GM21619 (cell line): ENCODE results near the gene SUGCT.
A peak's percentile ranks its signal among the peaks of the same experiment; 100 is the strongest.
"Not testable (repeated sequence)": the region's sequence is repeated elsewhere in the genome, so short reads cannot be mapped to it uniquely, and the experiment has no call there.

ENCODE experiments used
- ATAC-seq: cut with Tn5 transposase; IDR thresholded peaks from one replicate; pipeline ENCODE4 v1.9.1; 2021; ENCODE audit not compliant: unreplicated experiment

The SUGCT gene

DNA sequence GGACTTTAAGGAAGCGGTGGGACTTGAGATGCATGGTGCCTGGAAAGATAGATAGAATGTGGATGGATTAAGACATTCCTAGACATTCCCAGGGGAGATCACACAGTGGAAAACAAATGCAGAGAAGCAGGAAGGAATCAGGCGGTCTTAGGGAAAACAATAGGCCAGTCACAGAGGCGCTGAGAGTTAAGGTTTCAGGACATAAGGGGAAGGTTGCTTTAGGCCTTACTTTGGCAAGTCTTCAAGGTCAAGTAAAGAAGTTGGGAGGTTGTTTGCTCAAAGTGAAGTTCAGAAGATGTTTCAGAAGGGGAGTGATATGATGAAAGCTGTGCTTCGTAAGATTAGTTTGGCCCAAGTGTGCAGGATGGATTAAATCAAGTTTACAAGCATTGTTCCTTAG lies 109.4 kb downstream of the SUGCT start:
- ATAC-seq, result no peak

GRCh38 chr7:40248681-40249080 lies 113.9 kb downstream of the SUGCT start:
- no peak for ATAC-seq

- not testable (repeated sequence) for ATAC-seq
Observed at GRCh38 chr7:40253444-40253843, 118.6 kb downstream of the SUGCT start.

- ATAC-seq, result no peak
Observed at GRCh38 chr7:40263752-40264390, 129.1 kb downstream of the SUGCT start.

GRCh38 chr7:40267583-40267982 lies 132.8 kb downstream of the SUGCT start:
- no peak for ATAC-seq

- not testable (repeated sequence) for ATAC-seq
Observed at GRCh38 chr7:40268810-40269209, 134.0 kb downstream of the SUGCT start.

GRCh38 chr7:40276061-40276460 lies 141.3 kb downstream of the SUGCT start:
- no peak for ATAC-seq

DNA sequence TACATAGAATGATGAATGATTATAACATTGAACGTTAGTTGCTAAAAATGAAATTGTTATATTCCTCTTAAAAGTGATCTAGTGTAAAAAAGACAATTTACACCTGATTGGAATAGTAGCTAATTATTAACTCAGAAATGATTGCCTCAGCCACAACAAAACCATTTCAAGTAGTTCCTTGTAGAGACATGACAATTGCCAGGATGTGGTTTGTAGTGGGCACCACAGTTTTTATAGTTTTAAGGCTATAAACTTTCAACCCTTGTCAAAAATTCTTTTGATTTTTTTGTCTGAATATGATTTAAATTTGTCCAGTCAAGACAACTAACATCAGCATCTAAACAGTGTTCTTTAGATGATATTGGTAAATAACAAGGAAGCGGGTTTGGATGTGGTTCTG lies 145.2 kb downstream of the SUGCT start:
- ATAC-seq, result no peak

DNA sequence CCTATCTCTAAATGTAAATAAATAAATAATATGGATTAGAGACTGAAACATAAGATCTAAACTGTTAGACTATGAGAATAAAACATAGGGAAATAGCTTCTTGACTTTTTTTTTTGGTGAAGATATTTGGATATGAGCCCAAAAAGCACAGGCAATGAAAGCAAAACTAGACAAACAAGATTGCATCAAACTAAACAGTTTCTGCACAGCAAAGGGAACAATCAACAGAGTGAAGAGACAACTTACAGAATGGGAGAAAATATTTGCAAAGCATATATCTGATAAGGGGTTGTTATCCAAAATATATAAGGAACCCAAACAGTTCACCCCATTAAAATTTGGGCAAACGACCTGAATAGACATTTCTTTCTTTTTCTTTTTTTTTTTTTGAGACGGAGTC lies 148.1 kb downstream of the SUGCT start:
- ATAC-seq, result no peak

- ATAC-seq, result no peak
Observed at GRCh38 chr7:40283391-40283790, 148.6 kb downstream of the SUGCT start.

- ATAC-seq, result no peak
Observed at GRCh38 chr7:40288827-40289226, 154.0 kb downstream of the SUGCT start.

DNA sequence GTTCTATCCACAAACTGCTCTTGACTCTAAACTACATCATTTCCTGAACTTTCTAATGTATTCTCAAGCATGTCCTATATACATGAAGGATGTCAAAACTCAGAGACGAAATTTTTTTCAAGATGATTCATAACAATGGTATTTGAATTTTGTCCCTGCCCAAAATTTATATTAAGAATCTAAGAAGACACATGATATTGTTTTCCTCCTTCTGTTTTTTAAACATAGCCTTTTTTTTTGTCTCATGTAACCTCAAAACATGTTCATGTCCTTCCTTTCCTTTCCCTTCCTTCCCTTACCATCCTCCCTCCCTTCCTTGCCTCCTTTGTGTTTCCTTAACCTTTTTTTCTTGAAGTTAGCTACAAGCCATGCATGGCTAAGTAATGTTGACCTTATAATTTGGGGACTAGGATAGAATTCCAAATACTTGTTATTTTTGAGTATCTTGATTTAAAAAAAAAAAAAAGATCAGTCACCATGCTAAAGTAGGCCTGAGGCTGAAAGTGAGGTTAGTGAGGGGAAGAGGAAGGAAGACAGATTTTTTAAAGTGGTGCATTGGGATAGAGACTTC lies 163.0 kb downstream of the SUGCT start:
- no peak for ATAC-seq

DNA sequence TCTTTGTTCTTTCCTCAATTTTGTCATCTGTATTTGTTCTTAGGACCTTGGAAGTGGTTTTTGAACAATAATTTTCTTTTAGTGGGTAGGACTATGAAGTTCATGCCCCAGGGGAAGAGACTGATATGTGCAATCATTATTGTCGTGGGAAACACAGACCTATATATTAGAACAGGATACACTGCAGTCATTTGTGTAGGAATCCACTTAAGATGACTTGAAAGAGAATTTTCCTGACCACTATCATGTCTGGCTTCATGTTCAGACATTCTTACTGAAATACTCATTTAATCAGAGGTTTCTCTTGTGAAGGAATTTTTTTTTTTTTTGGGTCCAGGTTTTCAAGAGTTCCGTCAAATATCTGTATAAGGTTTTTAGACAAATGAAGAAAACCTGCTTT lies 163.6 kb downstream of the SUGCT start:
- no peak for ATAC-seq

DNA sequence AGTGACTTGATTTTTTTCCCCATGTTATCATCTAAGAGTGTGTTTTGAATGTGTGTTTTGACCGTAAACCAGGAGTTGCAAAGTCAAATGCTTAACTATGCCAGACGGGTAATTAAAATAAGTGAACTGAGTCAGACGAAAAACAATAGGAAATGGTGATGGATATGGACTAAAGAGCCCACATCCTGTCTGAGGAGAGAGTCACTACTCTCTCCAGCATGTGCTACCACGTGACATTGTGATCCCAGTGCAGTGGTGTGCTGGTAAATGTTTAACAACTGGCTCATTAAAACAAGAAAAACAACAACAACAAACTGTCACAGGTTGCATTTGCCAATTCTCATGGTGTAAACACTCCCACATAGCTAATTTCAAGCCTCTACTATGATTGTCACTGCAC lies 164.3 kb downstream of the SUGCT start:
- ATAC-seq, result peak; percentile 81

GRCh38 chr7:40300146-40300670 lies 165.4 kb downstream of the SUGCT start:
- ATAC-seq, result no peak

GRCh38 chr7:40301486-40302068 lies 166.8 kb downstream of the SUGCT start:
- no peak for ATAC-seq

DNA sequence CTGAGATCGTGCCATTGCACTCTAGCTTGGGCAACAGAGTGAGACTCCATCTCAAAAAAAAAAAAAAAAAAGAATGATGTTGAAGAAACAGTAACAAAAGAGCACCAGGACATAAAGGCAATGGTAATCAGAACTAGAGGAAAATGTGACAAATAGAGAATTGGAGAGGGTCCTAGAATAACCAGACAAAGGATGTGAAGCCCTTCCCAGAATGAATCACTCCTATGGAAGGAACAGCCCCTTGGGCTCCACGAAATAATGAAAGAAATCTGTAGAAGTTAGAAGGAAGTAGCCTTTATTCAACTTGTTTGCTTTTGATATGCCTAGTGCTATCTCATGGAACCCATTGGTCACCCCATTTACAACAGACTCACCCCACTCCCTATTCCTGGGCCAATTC lies 169.2 kb downstream of the SUGCT start:
- ATAC-seq, result no peak

DNA sequence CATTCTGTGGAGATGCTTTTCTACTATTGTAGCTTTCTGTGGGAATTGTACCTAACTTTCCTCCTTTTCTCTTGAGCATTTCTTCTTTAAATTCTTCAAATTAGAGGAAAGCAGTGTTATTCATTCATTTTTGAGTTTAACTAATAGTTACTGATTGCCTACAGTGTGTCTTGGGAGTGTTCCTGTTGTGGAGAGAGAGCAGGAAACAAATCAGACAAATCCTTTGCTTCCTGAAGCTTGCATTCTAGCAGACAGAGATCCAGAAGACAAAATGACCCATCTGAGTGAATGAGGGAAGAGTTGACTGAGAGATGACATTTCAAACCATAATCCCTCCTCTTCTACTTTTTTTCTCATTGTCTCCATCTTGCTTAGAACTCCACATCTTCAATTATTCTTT lies 170.4 kb downstream of the SUGCT start:
- ATAC-seq, result no peak

DNA sequence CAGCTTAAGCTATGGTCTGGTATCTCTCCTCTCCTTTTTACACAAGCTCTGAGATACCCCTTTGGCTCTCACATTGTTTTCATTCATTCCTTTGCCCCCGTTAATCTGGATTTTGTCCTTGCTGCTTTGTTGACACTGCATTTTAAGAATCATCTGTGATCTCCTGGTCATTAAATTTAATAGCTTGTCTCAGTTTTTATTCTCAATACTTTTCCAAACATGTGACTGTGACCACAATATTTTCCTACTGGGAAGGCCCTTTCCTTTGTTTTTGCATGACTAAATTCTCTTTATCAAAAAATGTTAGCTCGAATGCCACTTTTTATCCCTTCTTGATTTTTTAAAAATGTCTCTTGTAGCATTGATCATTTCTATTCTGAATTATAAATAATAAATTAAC lies 171.2 kb downstream of the SUGCT start:
- no peak for ATAC-seq

GRCh38 chr7:40306596-40306995 lies 171.8 kb downstream of the SUGCT start:
- no peak for ATAC-seq

- no peak for ATAC-seq
Observed at GRCh38 chr7:40310258-40310657, 175.5 kb downstream of the SUGCT start.

GRCh38 chr7:40311307-40311706 lies 176.5 kb downstream of the SUGCT start:
- peak; percentile 100 for ATAC-seq
